ENCODE data around the gene BACH2.
"Not testable (repeated sequence)": the region's sequence is repeated elsewhere in the genome, so short reads cannot be mapped to it uniquely, and the experiment has no call there.

The BACH2 gene

GRCh38 chr6:90233213-90233612 is 63.4 kb downstream of the BACH2 start:
- DNase-seq: no peak

GRCh38 chr6:90231798-90232197 is 64.8 kb downstream of the BACH2 start:
- DNase-seq: no peak

GRCh38 chr6:90231308-90231707 is 65.3 kb downstream of the BACH2 start:
- DNase-seq: no peak

- no peak for DNase-seq
Observed at GRCh38 chr6:90230548-90231215, 66.0 kb downstream of the BACH2 start.

GRCh38 chr6:90229331-90230010 is 67.2 kb downstream of the BACH2 start:
- no peak for DNase-seq

- DNase-seq: no peak
Observed at GRCh38 chr6:90227673-90228072, 69.0 kb downstream of the BACH2 start.

- DNase-seq: no peak
Observed at GRCh38 chr6:90227213-90227612, 69.4 kb downstream of the BACH2 start.

GRCh38 chr6:90226257-90226656 is 70.4 kb downstream of the BACH2 start:
- DNase-seq: no peak

GRCh38 chr6:90224196-90224595 is 72.4 kb downstream of the BACH2 start:
- DNase-seq: no peak

- no peak for DNase-seq
Observed at GRCh38 chr6:90222724-90223198, 73.9 kb downstream of the BACH2 start.

- DNase-seq: no peak
Observed at GRCh38 chr6:90222008-90222407, 74.6 kb downstream of the BACH2 start.

GRCh38 chr6:90221403-90221802 is 75.2 kb downstream of the BACH2 start:
- DNase-seq: no peak

GRCh38 chr6:90220273-90220672 is 76.4 kb downstream of the BACH2 start:
- no peak for DNase-seq

GRCh38 chr6:90219209-90219985 is 77.2 kb downstream of the BACH2 start:
- DNase-seq: peak in 1 of 2 donors; percentile 45

- no peak for DNase-seq
Observed at GRCh38 chr6:90218959-90219208, 77.8 kb downstream of the BACH2 start.

- no peak for DNase-seq
Observed at GRCh38 chr6:90217506-90218127, 79.0 kb downstream of the BACH2 start.

GRCh38 chr6:90216072-90216977 is 80.3 kb downstream of the BACH2 start:
- peak; percentile 59 to 80 for DNase-seq

GRCh38 chr6:90214966-90215365 is 81.7 kb downstream of the BACH2 start:
- no peak for DNase-seq

GRCh38 chr6:90214461-90214860 is 82.2 kb downstream of the BACH2 start:
- no peak for DNase-seq

- peak in 1 of 2 donors; percentile 53 for DNase-seq
Observed at GRCh38 chr6:90212274-90212673, 84.4 kb downstream of the BACH2 start.

- no peak for DNase-seq
Observed at GRCh38 chr6:90209527-90209926, 87.1 kb downstream of the BACH2 start.

- not testable (repeated sequence) for DNase-seq
Observed at GRCh38 chr6:90208690-90209089, 88.0 kb downstream of the BACH2 start.
